Measurements from ENCODE around the gene CUTA.
"Not testable (repeated sequence)": the region's sequence is repeated elsewhere in the genome, so short reads cannot be mapped to it uniquely, and the experiment has no call there.

CUTA gene

GRCh38 chr6:33373960-33374910 lies 43.7 kb downstream of the CUTA start:
- no peak for DNase-seq

- no peak for DNase-seq
Measured at GRCh38 chr6:33372526-33373123, 45.3 kb downstream of the CUTA start.

DNA sequence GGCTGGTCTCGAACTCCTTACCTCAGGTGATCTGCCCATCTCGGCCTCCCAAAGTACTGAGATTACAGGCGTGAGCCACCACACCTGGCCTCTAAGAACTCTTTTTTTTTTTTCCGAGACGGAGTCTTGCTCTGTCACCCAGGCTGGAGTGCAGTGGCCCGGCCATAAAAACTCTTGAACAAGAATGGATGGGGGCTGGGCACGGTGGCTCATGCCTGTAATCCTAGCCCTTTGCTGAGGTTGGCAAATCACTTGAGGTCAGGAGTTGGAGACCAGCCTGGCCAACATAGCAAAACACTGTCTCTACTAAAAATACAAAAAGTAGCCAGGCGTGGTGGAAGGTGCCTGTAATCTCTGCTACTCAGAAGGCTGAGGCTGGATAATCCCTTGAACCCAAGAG lies 46.0 kb downstream of the CUTA start:
- DNase-seq: not testable (repeated sequence)

DNA sequence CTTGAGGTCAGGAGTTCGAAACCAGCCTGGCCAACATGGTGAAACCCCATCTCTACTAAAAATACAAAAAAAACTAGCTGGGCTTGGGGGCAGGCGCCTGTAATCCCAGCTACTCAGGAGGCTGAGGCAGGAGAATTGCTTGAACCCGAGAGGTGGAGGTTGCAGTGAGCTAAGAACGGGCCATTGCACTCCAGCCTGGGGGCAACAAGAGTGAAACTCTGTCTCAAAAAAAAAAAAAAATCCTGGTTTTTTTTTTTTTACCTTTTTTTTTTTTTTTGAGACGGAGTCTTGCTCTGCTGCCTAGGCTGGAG lies 50.2 kb downstream of the CUTA start:
- DNase-seq: not testable (repeated sequence)

- DNase-seq: no peak
Measured at GRCh38 chr6:33367009-33367714, 50.7 kb downstream of the CUTA start.
